B cell (primary cell): Measurements from ENCODE around the gene BTG2. TPM values are rescaled to one million over a fixed set of nuclear protein-coding genes. Genes with fewer than 3 reads are reported as not detected.

Experiments
- ATAC-seq: fragments of 200-7000 bp; cut with Tn5 transposase; one replicate; pipeline ENCODE4 v1.10.0; 2021; ENCODE audit warnings: low read depth, mild to moderate bottlenecking, moderate number of reproducible peaks, moderate library complexity
- CTCF ChIA-PET: fragments of 350-600 bp; sonication (Branson Sonifier 250); formaldehyde crosslinking; loops from one replicate; lab custom pipeline; 2021; ENCODE audit warnings: antibody characterized with exemption, inconsistent platforms; lab: Charles Lee
- POLR2A ChIA-PET: fragments of 350-600 bp; sonication (Branson Sonifier 250); formaldehyde crosslinking; loops from one replicate; lab custom pipeline; 2021; ENCODE audit warnings: antibody characterized with exemption; lab: Charles Lee
- DNase-seq: peaks from one replicate; pipeline ENCODE4 v3.0.0; 2013
- H2AFZ ChIP-seq: 2 replicates; pipeline ENCODE4 v1.6.1; 2012; ENCODE audit warnings: mild to moderate bottlenecking, low read depth, low read length; ENCODE audit not compliant: insufficient read depth, poor library complexity, severe bottlenecking
- H3K27ac ChIP-seq, 2 donors: 1 replicate in 1 of 2; 2 replicates in 1 of 2; pipeline ENCODE4 v1.5.1; 2012 to 2013; ENCODE audit warnings: low read length in 2 of 2, mild to moderate bottlenecking in 2 of 2, moderate library complexity in 1 of 2
- H3K27me3 ChIP-seq, 4 experiments: fragments of 200-600 bp in 1 of 4; sonication (generic) in 1 of 4; replicated peaks in 1 of 4; 1 replicate in 2 of 4; 2 replicates in 2 of 4; pipeline versions ENCODE4 v1.6.1 to v1.7.0; 2013 to 2016; ENCODE audit warnings: low read length in 3 of 4, mild to moderate bottlenecking in 2 of 4, mixed read lengths in 1 of 4, moderate library complexity in 1 of 4; ENCODE audit not compliant: insufficient read depth in 4 of 4, control insufficient read depth in 3 of 4; ENCODE audit errors: control extremely low read depth in 1 of 4
- H3K36me3 ChIP-seq, 2 experiments: replicated peaks in 1 of 2; 1 replicate in 1 of 2; 2 replicates in 1 of 2; pipeline versions ENCODE4 v1.6.1 to v1.7.1; 2013; ENCODE audit warnings: low read length in 1 of 2; ENCODE audit not compliant: insufficient read depth in 2 of 2, control insufficient read depth in 1 of 2; ENCODE audit errors: control extremely low read depth in 1 of 2, extremely low read depth in 1 of 2
- H3K4me1 ChIP-seq, 2 donors: fragments of 200-600 bp in 1 of 2; sonication (generic) in 1 of 2; 1 replicate in 1 of 2; 2 replicates in 1 of 2; pipeline versions ENCODE4 v1.5.1 to v1.6.1; 2013 to 2017; ENCODE audit warnings: low read length in 2 of 2; ENCODE audit not compliant: control insufficient read depth in 2 of 2, insufficient read depth in 2 of 2
- H3K4me2 ChIP-seq: replicated peaks from 2 replicates; pipeline ENCODE3; 2012; ENCODE audit warnings: mild to moderate bottlenecking, low read depth, low read length; ENCODE audit not compliant: poor library complexity, severe bottlenecking
- H3K4me3 ChIP-seq, 5 experiments: fragments of 200-600 bp in 1 of 5; sonication (generic) in 1 of 5; 1 replicate in 3 of 5; 2 replicates in 2 of 5; pipeline versions ENCODE4 v1.5.1 to v1.7.0; 2011 to 2016; ENCODE audit warnings: low read length in 4 of 5, mild to moderate bottlenecking in 4 of 5, low read depth in 2 of 5, control low read depth in 1 of 5, moderate library complexity in 1 of 5; ENCODE audit not compliant: insufficient read depth in 1 of 5; ENCODE audit errors: control extremely low read depth in 1 of 5, extremely low read depth in 1 of 5
- H3K79me2 ChIP-seq: fragments of 200-600 bp; sonication (generic); one replicate; pipeline ENCODE4 v1.6.0; 2016; ENCODE audit warnings: low read length; ENCODE audit not compliant: control insufficient read depth, insufficient read depth
- H3K9ac ChIP-seq: fragments of 200-600 bp; sonication (generic); 2 replicates; pipeline ENCODE4 v1.6.1; 2017; ENCODE audit warnings: mild to moderate bottlenecking, low read length, moderate library complexity
- H3K9me3 ChIP-seq, 3 donors: one replicate each; pipeline versions ENCODE4 v1.6.1 to v1.7.1; 2013; ENCODE audit warnings: low read length in 2 of 3; ENCODE audit not compliant: control insufficient read depth in 2 of 3, insufficient read depth in 1 of 3; ENCODE audit errors: control extremely low read depth in 1 of 3
- H4K20me1 ChIP-seq: 2 replicates; pipeline ENCODE4 v1.6.0; 2012; ENCODE audit warnings: mild to moderate bottlenecking, low read length; ENCODE audit not compliant: insufficient read depth, control insufficient read depth, poor library complexity, severe bottlenecking
- H3K27ac Mint-ChIP-seq: one replicate; pipeline ENCODE4 v1.8.0; 2021; ENCODE audit warnings: mixed read lengths
- H3K27me3 Mint-ChIP-seq: one replicate; pipeline ENCODE4 v1.8.0; 2021; ENCODE audit warnings: mixed read lengths
- H3K4me1 Mint-ChIP-seq: one replicate; pipeline ENCODE4 v1.8.0; 2021; ENCODE audit warnings: mixed read lengths
- H3K4me3 Mint-ChIP-seq: one replicate; pipeline ENCODE4 v1.8.0; 2021; ENCODE audit warnings: mixed read lengths
- H3K9me3 Mint-ChIP-seq: one replicate; pipeline ENCODE4 v1.8.0; 2022; ENCODE audit warnings: mixed read lengths; ENCODE audit not compliant: insufficient read depth
- CTCF ChIP-seq: fragments of 200-600 bp; IDR thresholded peaks from one replicate; pipeline ENCODE4 v1.8.0; 2022; ENCODE audit warnings: antibody characterized with exemption, mild to moderate bottlenecking
- EZH2 ChIP-seq: IDR thresholded peaks from 2 replicates; pipeline ENCODE4 v1.6.1; 2012; ENCODE audit warnings: borderline replicate concordance, low read depth, mild to moderate bottlenecking, moderate library complexity, low read length; ENCODE audit not compliant: insufficient read depth, poor library complexity, severe bottlenecking
- WGBS: methylation state at CpG from one replicate; pipeline ENCODE4 v1.1.5; 2013; ENCODE audit warnings: missing lambda C conversion rate; ENCODE audit not compliant: insufficient coverage; 5-methylcytosine and 5-hydroxymethylcytosine counted together
- intact Hi-C: fragments of 100-400 bp; cut with micrococcal nuclease; formaldehyde crosslinking; loops from one replicate; pipeline ENCODE4 v1.10.0; 2022
- polyA plus RNA-seq: library from polyadenylated mRNA; depleted of rRNA; stranded (reverse); fragments of >200 nt; gene quantifications from 2 replicates; pipeline ENCODE4 v1.2.3, GENCODE V29; 2012
- total RNA-seq, 2 donors: library from RNA; stranded (reverse); fragments of 120-200 nt in 1 of 2; gene quantifications; 1 replicate in 1 of 2; 2 replicates in 1 of 2; pipeline versions ENCODE4 v1.2.3 to v1.2.4, GENCODE V29; 2013 to 2022

The BTG2 gene
- total and polyA plus RNA-seq, 2 donors (not counting 1 experiment from before 2014, with no cell fraction given), result 508 to 778 TPM

DNA sequence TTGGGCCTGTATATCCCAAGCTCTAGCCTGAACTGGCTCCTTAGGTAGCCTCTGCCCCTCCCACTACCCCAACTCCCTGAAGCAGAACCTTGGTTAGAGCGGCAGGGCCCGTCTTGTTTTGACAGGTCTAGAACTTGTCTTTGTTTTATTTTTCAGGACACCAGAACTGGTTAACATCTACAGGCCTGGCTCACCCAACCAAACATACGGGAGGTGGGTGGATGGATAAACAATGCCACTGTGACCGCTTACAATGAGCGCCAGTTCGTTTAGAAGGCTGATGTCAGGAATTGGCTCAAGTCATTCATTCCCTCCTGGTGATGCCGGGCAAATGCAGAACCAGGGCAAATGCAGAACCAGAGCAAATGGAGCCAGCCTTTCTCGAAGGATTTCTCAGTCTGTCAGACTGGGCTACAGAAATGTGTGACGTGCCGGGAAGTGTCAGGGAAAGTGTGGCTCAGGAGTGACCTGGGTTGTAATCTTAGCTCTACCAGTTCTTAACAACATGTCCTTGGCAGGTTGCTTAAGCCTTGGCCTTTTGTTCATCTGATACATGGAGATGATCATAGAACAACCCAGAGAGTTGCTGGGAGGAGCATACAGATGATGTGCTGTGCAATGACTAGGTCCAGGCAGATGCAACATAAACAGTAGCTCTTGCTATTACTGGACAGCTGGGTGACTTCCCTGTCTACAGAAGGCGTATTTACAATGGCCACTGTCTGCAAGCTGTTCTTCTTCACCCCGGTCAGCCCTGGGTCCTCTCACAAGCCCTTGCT lies 30.5 kb upstream of the BTG2 start:
- H3K4me2 ChIP-seq, result peak overlapping the region; percentile 97
- peak overlapping the region; percentile 45 to 83 (median 61) for H3K4me3 ChIP-seq
- intact Hi-C loops, result loop anchor here (1.0 kb wide), 2 partner anchors 8 to 12 kb away; no protein-coding TSS in a partner anchor
- H3K4me1 ChIP-seq, result peaks cover 74 to 81% of the 10 kb centered on the region in 2 donors
- H3K9ac ChIP-seq, result peak overlapping the region; percentile 78
- POLR2A ChIA-PET, result interaction anchor here (0.8 to 16.0 kb wide), 7 partner anchors 13 to 49 kb away, joined by 3 to 307 read pairs (median 12); partner anchors contain the start of gene BTG2
- H3K79me2 ChIP-seq, result peaks cover 70% of the 10 kb centered on the region
- TF ChIP-seq EZH2 (no peak), CTCF (no peak)
- CTCF ChIA-PET, result interaction anchor here (0.7 to 37.7 kb wide), 9 partner anchors 13 to 213 kb away, joined by 3 to 1776 read pairs (median 13); partner anchors contain the start of genes BTG2 and FMOD
- H3K27me3 ChIP-seq, result no peaks in the 10 kb centered on the region
- H3K27me3 Mint-ChIP-seq, result no peaks in the 10 kb centered on the region
- peaks cover 77% of the 10 kb centered on the region for H3K4me1 Mint-ChIP-seq
- no peak overlapping the region for H2AFZ ChIP-seq
- no peaks in the 10 kb centered on the region for H4K20me1 ChIP-seq
- WGBS, result 84% methylated on average over 9 of the region's 12 CpGs
- DNase-seq (no peak), ATAC-seq (no peak)
- H3K9me3 Mint-ChIP-seq, result no peaks in the 10 kb centered on the region
- no peaks in the 10 kb centered on the region for H3K9me3 ChIP-seq
- H3K27ac Mint-ChIP-seq, result peak overlapping the region; percentile 86
- peak overlapping the region; percentile 62 to 84 for H3K27ac ChIP-seq
- no peaks in the 10 kb centered on the region for H3K36me3 ChIP-seq
- peak overlapping the region; percentile 86 for H3K4me3 Mint-ChIP-seq
